Chondrocyte (in vitro differentiated cells): Measurements from ENCODE around the gene SEMA5A. TPM values are rescaled to one million over a fixed set of nuclear protein-coding genes. Genes with fewer than 3 reads are reported as not detected.
A peak's percentile ranks its signal among the peaks of the same experiment; 100 is the strongest.

Experiments used
- DNase-seq: peaks from one replicate; pipeline ENCODE4 v3.0.0; 2021; ENCODE audit warnings: mixed read lengths, low spot score
- H3K27ac Mint-ChIP-seq: one replicate; pipeline ENCODE4 v1.8.0; 2021; ENCODE audit warnings: mild to moderate bottlenecking, moderate library complexity, mixed read lengths; ENCODE audit not compliant: unreplicated experiment
- H3K27me3 Mint-ChIP-seq: 2 replicates; pipeline ENCODE4 v1.8.0; 2021; ENCODE audit warnings: low read depth, mixed read lengths
- H3K36me3 Mint-ChIP-seq: 2 replicates; pipeline ENCODE4 v1.8.0; 2021; ENCODE audit warnings: low read depth, mixed read lengths
- H3K4me1 Mint-ChIP-seq: 2 replicates; pipeline ENCODE4 v1.8.0; 2021; ENCODE audit warnings: low read depth, mild to moderate bottlenecking, mixed read lengths
- H3K4me3 Mint-ChIP-seq: one replicate; pipeline ENCODE4 v1.8.0; 2021; ENCODE audit warnings: mild to moderate bottlenecking, moderate library complexity, mixed read lengths; ENCODE audit not compliant: unreplicated experiment
- H3K9me3 Mint-ChIP-seq: 2 replicates; pipeline ENCODE4 v1.8.0; 2021; ENCODE audit warnings: low read depth, mixed read lengths
- total RNA-seq: library from RNA; stranded (reverse); gene quantifications from 3 replicates; pipeline ENCODE4 v1.2.1, GENCODE V29; 2021
- TF ChIP-seq, protein P1 (sequence below): fragments of 200-600 bp; sonication (generic); IDR thresholded peaks from 2 replicates; pipeline ENCODE4 v1.5.0; 2021; ENCODE audit warnings: antibody characterized with exemption, mild to moderate bottlenecking, moderate library complexity

SEMA5A gene
- total RNA-seq, 1 donor from 2014 or later: 249 TPM

DNA sequence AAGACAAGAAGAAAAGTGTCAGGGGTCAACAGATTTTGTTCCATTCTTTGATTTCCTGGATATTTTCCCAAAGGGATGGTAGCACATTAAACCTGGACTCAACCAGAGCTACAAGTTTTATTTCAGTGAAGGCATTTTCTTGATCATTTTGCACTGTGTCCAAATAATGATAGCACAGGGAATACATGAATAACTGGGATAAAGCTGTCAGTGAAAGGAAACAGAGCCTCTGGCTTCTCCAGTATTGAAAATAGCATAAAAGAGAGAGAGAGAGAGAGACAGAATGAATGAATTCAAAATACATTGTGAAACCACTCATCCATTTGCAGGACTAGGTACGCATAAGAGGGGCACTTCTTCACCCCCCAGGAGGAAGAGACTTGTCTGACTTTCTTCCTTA is 43.0 kb downstream of the SEMA5A start:
- Mint-ChIP-seq H3K27me3 (no peaks in the 10 kb centered on the region), H3K4me3 (no peak overlapping the region), H3K4me1 (peaks cover 42% of the 10 kb centered on the region), H3K36me3 (peaks cover 18% of the 10 kb centered on the region), H3K27ac (no peak overlapping the region), H3K9me3 (no peaks in the 10 kb centered on the region)
- DNase-seq: no peak
- TF ChIP-seq, protein P1, sequence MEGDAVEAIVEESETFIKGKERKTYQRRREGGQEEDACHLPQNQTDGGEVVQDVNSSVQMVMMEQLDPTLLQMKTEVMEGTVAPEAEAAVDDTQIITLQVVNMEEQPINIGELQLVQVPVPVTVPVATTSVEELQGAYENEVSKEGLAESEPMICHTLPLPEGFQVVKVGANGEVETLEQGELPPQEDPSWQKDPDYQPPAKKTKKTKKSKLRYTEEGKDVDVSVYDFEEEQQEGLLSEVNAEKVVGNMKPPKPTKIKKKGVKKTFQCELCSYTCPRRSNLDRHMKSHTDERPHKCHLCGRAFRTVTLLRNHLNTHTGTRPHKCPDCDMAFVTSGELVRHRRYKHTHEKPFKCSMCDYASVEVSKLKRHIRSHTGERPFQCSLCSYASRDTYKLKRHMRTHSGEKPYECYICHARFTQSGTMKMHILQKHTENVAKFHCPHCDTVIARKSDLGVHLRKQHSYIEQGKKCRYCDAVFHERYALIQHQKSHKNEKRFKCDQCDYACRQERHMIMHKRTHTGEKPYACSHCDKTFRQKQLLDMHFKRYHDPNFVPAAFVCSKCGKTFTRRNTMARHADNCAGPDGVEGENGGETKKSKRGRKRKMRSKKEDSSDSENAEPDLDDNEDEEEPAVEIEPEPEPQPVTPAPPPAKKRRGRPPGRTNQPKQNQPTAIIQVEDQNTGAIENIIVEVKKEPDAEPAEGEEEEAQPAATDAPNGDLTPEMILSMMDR: no peak

DNA sequence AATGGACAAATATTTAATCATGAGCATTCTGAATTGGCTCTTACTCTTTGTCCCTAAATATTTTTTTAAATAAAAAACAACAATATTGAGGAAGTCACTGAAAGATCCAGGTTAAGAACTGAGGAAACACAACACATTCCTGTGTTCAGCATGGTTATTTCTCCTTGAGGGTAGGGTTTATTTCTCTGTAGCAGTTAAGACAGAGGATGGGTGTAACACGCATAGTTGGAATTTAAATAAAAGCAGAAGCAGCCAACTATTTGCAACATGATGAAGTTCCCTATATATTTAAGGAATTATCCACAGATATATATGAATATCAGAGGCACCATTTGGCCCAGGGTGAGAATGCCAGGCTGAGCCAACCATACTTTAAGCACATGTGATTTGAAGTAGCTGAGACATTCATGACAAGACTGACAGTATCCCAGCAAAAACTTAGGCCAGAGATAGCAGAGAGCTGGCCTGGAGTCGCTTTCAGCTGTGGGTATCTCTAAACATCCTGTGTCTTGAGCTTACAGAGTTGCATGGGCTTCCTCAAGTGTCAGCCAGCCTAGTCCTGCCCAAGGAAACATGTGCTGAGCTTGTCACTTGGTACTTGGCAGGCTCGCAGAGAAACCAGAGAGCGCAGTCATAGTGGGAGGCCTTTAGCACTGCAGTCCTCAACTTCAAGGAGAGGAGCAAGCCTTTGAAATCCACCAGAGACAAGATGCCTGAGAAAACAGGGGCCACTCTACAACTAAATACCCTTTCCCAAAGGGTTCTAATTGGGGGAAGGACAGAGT is 43.6 kb downstream of the SEMA5A start:
- DNase-seq: no peak
- Mint-ChIP-seq H3K27me3 (no peaks in the 10 kb centered on the region), H3K9me3 (no peaks in the 10 kb centered on the region), H3K36me3 (peaks cover 15% of the 10 kb centered on the region), H3K27ac (no peak overlapping the region), H3K4me1 (peaks cover 43% of the 10 kb centered on the region), H3K4me3 (no peak overlapping the region)
- TF ChIP-seq, protein P1: no peak

DNA sequence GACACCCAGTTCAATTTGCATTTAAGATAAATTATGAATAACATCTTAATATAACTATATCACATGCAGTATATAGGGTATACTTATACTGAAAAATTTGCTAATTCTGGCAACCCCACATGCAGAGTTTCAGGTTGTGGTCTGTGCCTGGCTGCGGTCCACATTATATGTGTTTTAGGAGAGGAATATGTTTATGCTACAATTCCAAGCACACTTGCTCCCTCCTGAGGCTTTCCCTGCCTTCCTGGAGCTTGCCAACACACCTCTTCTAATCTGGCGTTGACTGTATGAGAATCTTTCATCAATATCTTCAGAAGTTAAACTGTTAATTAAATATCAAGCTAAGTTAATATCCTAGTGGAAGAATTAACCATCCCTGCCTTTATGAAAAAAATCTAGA is 45.2 kb downstream of the SEMA5A start:
- H3K27ac Mint-ChIP-seq: no peak overlapping the region
- peaks cover 57% of the 10 kb centered on the region for H3K4me1 Mint-ChIP-seq
- no peaks in the 10 kb centered on the region for H3K9me3 Mint-ChIP-seq
- no peak for DNase-seq
- no peak overlapping the region for H3K4me3 Mint-ChIP-seq
- no peaks in the 10 kb centered on the region for H3K27me3 Mint-ChIP-seq
- peaks cover 9% of the 10 kb centered on the region for H3K36me3 Mint-ChIP-seq
- TF ChIP-seq, protein P1: peak; percentile 59

DNA sequence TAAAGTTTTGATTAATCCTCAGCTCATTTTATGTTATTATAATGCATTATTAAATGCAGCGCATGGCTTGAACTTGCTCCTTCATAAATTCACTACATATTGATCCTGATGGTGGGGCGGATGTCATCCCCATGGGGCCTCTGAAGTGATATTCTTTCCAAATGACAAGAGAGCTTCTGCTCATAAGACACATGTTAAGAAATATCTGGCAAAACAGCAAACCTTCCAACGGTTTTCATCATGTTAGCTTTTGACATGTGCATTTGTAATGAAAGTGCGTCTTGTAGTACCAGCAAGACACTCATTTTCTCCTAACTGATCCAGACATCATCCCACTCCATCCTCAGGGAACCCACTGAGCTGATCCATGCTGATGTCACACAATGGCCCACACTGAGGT is 45.7 kb downstream of the SEMA5A start:
- H3K27me3 Mint-ChIP-seq: no peaks in the 10 kb centered on the region

DNA sequence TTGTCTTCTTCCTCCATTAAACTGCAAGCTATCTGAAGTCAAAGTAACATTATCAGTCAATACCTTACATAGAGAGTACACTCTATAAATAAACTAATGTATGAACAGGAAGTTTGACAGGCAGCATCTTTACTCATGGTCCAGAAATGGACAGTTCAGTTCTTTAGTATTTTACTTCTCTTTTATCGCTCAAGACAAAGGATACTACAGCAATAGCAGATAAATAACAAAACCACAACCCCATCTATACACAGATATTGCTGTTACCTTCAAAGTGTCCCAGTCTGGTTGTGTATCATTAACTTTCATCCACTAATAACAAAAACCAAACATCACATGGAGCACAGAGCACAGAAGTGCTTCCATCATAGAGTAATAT is 46.4 kb downstream of the SEMA5A start:
- Mint-ChIP-seq H3K9me3 (no peaks in the 10 kb centered on the region), H3K4me3 (no peak overlapping the region), H3K4me1 (peaks cover 61% of the 10 kb centered on the region)

More for the DNA sequence above, 45.7 kb downstream of the SEMA5A start:
- no peaks in the 10 kb centered on the region for H3K9me3 Mint-ChIP-seq
- H3K36me3 Mint-ChIP-seq: peaks cover 9% of the 10 kb centered on the region
- peak overlapping the region; percentile 19 for H3K27ac Mint-ChIP-seq
- no peak for DNase-seq
- TF ChIP-seq, protein P1: no peak
- H3K4me3 Mint-ChIP-seq: no peak overlapping the region
- H3K4me1 Mint-ChIP-seq: peaks cover 60% of the 10 kb centered on the region

More for the DNA sequence above, 46.4 kb downstream of the SEMA5A start:
- TF ChIP-seq, protein P1: no peak
- DNase-seq: no peak
- Mint-ChIP-seq H3K36me3 (peaks cover 8% of the 10 kb centered on the region), H3K27ac (no peak overlapping the region), H3K27me3 (no peaks in the 10 kb centered on the region)
